Uterus (tissue), 2 donors: ENCODE measurements around the gene KIF3B.

Experiments
- CTCF ChIP-seq, 4 experiments: fragments of 200-600 bp in 2 of 4; fragments of 450-650 bp in 2 of 4; sonication (generic) in 2 of 4; IDR thresholded peaks; one replicate each; pipeline ENCODE4 v1.5.1; 2016 to 2019; ENCODE audit warnings: antibody characterized with exemption in 4 of 4, mild to moderate bottlenecking in 2 of 4, moderate library complexity in 1 of 4
- POLR2A ChIP-seq, 2 donors: fragments of 450-650 bp; IDR thresholded peaks; one replicate each; pipeline ENCODE4 v1.6.1; 2016; ENCODE audit warnings: antibody characterized with exemption in 2 of 2, mild to moderate bottlenecking in 1 of 2, moderate library complexity in 1 of 2

DNA sequence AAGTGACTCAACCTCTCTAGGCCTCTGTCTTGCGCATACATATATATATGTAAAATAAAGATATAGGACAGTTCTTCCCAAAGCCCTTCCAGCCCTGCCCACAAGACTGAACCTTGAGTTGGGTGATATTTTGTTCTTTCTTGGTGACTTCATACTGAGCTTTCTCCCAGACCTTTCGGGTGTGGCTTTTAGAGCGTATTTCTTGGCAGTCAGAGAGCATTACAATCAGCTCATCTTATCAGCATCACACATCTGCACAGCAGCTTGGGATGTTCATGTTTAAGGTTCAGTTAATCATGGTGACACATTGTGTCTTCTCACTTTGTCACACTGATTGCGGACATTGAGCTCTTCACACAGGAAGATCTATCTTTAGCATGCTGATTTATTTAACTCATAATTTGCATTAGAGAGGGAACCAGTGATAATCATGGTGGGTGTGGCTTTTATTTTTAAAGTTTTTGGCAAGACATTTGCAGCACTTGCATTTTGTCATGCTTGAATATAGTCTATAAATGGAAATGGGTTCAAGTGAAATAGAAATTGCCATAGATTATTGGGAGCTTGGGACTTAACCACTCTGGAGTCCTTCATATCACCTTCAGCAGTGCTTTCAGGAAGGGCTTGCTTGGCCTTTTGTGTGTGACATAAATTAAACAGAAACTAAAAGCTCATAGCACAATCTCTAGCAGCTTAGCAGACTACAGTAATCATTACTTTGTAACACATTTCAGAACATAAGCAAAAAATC lies 8.3 kb downstream of the KIF3B start:
- no peak for TF ChIP-seq POLR2A (IDR thresholded peaks at IDR 0.05)
- no peak for TF ChIP-seq CTCF (IDR thresholded peaks at IDR 0.05)
